Measurements from ENCODE around the gene MAFG.

MAFG gene

GRCh38 chr17:81871387-81872230 is 55.9 kb downstream of the MAFG start (continued):
- TF ChIP-seq BCL11A (tag by site-specific recombination; IDR thresholded peaks at IDR 0.05; ENCODE audit: low read depth) (no peak), ZNF24 (tag by site-specific recombination; IDR thresholded peaks at IDR 0.05) (no peak), PRDM1 (tag by site-specific recombination; IDR thresholded peaks at IDR 0.05) (no peak), YY1 (tag by site-specific recombination; IDR thresholded peaks at IDR 0.05) (peak; percentile 95), GLIS1 (tag by site-specific recombination; IDR thresholded peaks at IDR 0.05) (peak; percentile 60), HOXD13 (CRISPR knock-in tag; IDR thresholded peaks at IDR 0.05; ENCODE audit: borderline replicate concordance) (no peak), BCL11B (tag by site-specific recombination; IDR thresholded peaks at IDR 0.05; ENCODE audit: low read depth) (peak; percentile 24; the same call in 1 of the 2 replicates), ZNF394 (tag by site-specific recombination; IDR thresholded peaks at IDR 0.05; ENCODE audit: borderline replicate concordance) (peak; percentile 52; the same call in 1 of the 2 replicates), ZBTB17 (tag by site-specific recombination; IDR thresholded peaks at IDR 0.05) (no peak), ZSCAN18 (tag by site-specific recombination; IDR thresholded peaks at IDR 0.05) (peak; percentile 73; the same call in 1 of the 2 replicates), ZBTB44 (tag by site-specific recombination; IDR thresholded peaks at IDR 0.05) (no peak), ZNF791 (tag by site-specific recombination; IDR thresholded peaks at IDR 0.05) (no peak), ZBTB8A (tag by site-specific recombination; IDR thresholded peaks at IDR 0.05) (peak; percentile 78), CTCF (tag by site-specific recombination; IDR thresholded peaks at IDR 0.05) (peak; percentile 95), ZNF391 (tag by site-specific recombination; IDR thresholded peaks at IDR 0.05; ENCODE audit: borderline replicate concordance, low read depth) (peak; percentile 78), MYNN (tag by site-specific recombination; IDR thresholded peaks at IDR 0.05; ENCODE audit: borderline replicate concordance) (no peak), ZNF623 (tag by site-specific recombination; IDR thresholded peaks at IDR 0.05) (no peak), SP2 (tag by site-specific recombination; IDR thresholded peaks at IDR 0.05) (peak; percentile 73; the same call in 1 of the 2 replicates), ZNF10 (tag by site-specific recombination; IDR thresholded peaks at IDR 0.05) (no peak), ZNF354C (tag by site-specific recombination; IDR thresholded peaks at IDR 0.05; ENCODE audit: borderline replicate concordance, low read depth) (no peak), ZNF660 (tag by site-specific recombination; IDR thresholded peaks at IDR 0.05) (peak; percentile 70), ZNF692 (tag by site-specific recombination; IDR thresholded peaks at IDR 0.05) (peak; percentile 57), ZNF2 (tag by site-specific recombination; IDR thresholded peaks at IDR 0.05) (peak; percentile 37; the same call in 1 of the 2 replicates)
- TF ChIP-seq, protein P1, sequence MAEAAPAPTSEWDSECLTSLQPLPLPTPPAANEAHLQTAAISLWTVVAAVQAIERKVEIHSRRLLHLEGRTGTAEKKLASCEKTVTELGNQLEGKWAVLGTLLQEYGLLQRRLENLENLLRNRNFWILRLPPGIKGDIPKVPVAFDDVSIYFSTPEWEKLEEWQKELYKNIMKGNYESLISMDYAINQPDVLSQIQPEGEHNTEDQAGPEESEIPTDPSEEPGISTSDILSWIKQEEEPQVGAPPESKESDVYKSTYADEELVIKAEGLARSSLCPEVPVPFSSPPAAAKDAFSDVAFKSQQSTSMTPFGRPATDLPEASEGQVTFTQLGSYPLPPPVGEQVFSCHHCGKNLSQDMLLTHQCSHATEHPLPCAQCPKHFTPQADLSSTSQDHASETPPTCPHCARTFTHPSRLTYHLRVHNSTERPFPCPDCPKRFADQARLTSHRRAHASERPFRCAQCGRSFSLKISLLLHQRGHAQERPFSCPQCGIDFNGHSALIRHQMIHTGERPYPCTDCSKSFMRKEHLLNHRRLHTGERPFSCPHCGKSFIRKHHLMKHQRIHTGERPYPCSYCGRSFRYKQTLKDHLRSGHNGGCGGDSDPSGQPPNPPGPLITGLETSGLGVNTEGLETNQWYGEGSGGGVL (tag by site-specific recombination; IDR thresholded peaks at IDR 0.05): peak; percentile 51; the same call in 1 of the 2 replicates
- TF ChIP-seq, protein P2, sequence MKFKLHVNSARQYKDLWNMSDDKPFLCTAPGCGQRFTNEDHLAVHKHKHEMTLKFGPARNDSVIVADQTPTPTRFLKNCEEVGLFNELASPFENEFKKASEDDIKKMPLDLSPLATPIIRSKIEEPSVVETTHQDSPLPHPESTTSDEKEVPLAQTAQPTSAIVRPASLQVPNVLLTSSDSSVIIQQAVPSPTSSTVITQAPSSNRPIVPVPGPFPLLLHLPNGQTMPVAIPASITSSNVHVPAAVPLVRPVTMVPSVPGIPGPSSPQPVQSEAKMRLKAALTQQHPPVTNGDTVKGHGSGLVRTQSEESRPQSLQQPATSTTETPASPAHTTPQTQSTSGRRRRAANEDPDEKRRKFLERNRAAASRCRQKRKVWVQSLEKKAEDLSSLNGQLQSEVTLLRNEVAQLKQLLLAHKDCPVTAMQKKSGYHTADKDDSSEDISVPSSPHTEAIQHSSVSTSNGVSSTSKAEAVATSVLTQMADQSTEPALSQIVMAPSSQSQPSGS (tag by site-specific recombination; IDR thresholded peaks at IDR 0.05; ENCODE audit: low read depth): no peak
- TF ChIP-seq, protein P3, sequence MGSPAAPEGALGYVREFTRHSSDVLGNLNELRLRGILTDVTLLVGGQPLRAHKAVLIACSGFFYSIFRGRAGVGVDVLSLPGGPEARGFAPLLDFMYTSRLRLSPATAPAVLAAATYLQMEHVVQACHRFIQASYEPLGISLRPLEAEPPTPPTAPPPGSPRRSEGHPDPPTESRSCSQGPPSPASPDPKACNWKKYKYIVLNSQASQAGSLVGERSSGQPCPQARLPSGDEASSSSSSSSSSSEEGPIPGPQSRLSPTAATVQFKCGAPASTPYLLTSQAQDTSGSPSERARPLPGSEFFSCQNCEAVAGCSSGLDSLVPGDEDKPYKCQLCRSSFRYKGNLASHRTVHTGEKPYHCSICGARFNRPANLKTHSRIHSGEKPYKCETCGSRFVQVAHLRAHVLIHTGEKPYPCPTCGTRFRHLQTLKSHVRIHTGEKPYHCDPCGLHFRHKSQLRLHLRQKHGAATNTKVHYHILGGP (tag by site-specific recombination; IDR thresholded peaks at IDR 0.05): no peak
